Activated CD4-positive, alpha-beta T cell treated with anti-CD3 and anti-CD28 coated beads for 36 hours (primary cell): Measurements from ENCODE around the gene MALAT1. TPM values are rescaled to one million over a fixed set of nuclear protein-coding genes. Genes with fewer than 3 reads are reported as not detected.

Source experiments
- ATAC-seq: fragments of 200-7000 bp; cut with Tn5 transposase; one replicate; pipeline ENCODE4 v1.10.0; 2021; ENCODE audit warnings: mild to moderate bottlenecking, moderate library complexity
- CTCF ChIA-PET: fragments of 350-600 bp; sonication (Branson Sonifier 250); formaldehyde crosslinking; loops from one replicate; lab custom pipeline; 2021; ENCODE audit warnings: antibody characterized with exemption; lab: Charles Lee
- POLR2A ChIA-PET: fragments of 350-600 bp; sonication (Branson Sonifier 250); formaldehyde crosslinking; loops from one replicate; lab custom pipeline; 2021; ENCODE audit warnings: antibody characterized with exemption, inconsistent platforms; lab: Charles Lee
- DNase-seq: peaks from one replicate; pipeline ENCODE4 v3.0.0-alpha.2; 2020
- H3K27ac Mint-ChIP-seq: one replicate; pipeline ENCODE4 v1.8.0; 2021; ENCODE audit warnings: mixed read lengths
- H3K27me3 Mint-ChIP-seq: one replicate; pipeline ENCODE4 v1.8.0; 2021; ENCODE audit warnings: mixed read lengths
- H3K36me3 Mint-ChIP-seq: one replicate; pipeline ENCODE4 v1.8.0; 2021; ENCODE audit warnings: low read depth, mixed read lengths
- H3K4me1 Mint-ChIP-seq: one replicate; pipeline ENCODE4 v1.8.0; 2021; ENCODE audit warnings: mixed read lengths
- H3K4me3 Mint-ChIP-seq: one replicate; pipeline ENCODE4 v1.8.0; 2021; ENCODE audit warnings: mild to moderate bottlenecking, moderate library complexity, mixed read lengths
- H3K9me3 Mint-ChIP-seq: one replicate; pipeline ENCODE4 v1.8.0; 2021; ENCODE audit warnings: low read depth, mixed read lengths
- intact Hi-C, 2 experiments: fragments of 100-400 bp; cut with DNase I in 1 of 2; cut with micrococcal nuclease in 1 of 2; formaldehyde crosslinking; loops; one replicate each; pipeline versions ENCODE4 v1.14.2 to v1.15.1; 2022 to 2024; cut with DNase I, micrococcal nuclease
- total RNA-seq, 2 experiments: library from RNA; stranded (reverse); gene quantifications; one replicate each; pipeline ENCODE4 v1.2.3, GENCODE V29; 2021

The MALAT1 gene
- total RNA-seq, 2 experiments from 2014 or later: 7,016 to 9,748 TPM

DNA sequence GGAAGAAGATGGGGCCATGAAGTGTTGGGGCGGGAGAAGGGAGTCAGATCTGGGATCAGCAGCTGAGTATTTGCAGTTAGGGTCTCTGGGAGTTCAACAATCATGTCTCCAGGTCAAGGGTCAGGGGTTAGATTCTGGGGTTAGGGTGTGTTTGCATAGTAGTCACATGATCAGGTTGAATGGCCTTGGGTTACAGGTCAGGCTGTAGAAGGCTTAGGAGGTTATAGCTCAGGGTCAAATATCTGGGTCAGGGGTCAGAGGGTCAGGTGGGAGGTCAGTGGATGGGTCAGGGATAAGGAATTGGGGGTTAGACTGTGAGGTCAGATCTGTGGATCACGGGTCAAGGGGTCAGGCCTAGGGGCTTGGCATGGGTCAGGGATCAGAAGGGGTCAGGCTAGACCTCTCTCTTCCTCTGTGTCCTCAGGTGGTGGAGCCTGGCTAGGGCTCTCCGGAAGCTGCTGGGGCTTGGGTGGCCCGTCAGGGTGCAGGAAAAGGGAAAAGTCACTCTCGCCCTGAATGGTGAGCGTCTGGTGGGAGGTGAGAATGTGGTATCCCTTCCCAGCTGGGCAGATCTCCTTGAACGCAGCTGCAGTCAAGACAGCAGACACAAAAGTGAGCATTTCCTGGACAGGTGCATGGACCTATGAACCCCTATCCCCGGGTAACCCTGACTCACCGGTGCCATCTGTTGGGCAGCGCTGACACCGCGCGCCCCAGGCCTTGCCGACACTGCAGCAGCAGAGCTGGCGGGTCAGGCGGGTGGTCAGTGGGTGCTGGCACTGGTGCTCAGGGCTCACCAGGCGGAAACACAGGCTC lies 52.9 kb downstream of the MALAT1 start:
- DNase-seq (peak; percentile 79), ATAC-seq (peak; percentile 51)
- no peak overlapping the region for H3K4me3 Mint-ChIP-seq
- H3K27ac Mint-ChIP-seq: peak overlapping the region; percentile 59
- ChIA-PET POLR2A (no interaction called here), CTCF (interaction anchor here (0.5 to 2.3 kb wide), 7 partner anchors 10 to 257 kb away, joined by 3 to 5 read pairs (median 4); partner anchors contain the start of genes EHBP1L1 and SCYL1)
- intact Hi-C loops: loop anchor here in 1 of 2 experiments (5.0 kb wide), 1 partner anchor 1784 kb away; the partner anchor contains the start of gene ZFTA
- peaks cover 23% of the 10 kb centered on the region for H3K36me3 Mint-ChIP-seq
- peaks cover 70% of the 10 kb centered on the region for H3K4me1 Mint-ChIP-seq
- no peaks in the 10 kb centered on the region for H3K27me3 Mint-ChIP-seq
- no peaks in the 10 kb centered on the region for H3K9me3 Mint-ChIP-seq

DNA sequence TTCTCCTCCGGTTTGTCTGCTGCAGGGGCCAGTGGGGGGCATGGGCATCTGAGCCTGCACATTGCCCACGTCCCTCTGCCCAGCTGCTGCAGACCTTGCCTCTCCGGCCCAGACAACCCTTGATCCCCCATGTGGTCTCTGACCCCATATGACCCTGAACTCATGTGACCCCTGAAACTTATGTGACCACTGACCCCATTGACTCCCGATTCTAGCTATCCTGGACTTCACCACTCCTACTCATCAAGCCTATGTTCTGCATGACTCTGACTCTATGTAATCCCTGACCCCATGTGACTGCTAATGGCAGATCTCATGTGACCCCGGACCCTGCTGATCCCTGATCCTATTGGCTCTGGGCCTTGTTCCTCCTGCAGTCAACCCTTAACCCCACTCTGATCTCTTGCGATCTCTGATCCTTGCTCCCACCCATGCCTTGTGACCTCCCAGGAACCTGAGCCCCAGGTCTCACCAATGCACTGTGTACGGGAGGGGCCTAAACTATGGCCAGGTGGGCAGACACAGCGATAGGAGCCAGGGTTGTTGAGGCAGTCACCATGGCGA lies 53.6 kb downstream of the MALAT1 start:
- no peak for DNase-seq
- peak overlapping the region; percentile 1 for H3K27ac Mint-ChIP-seq
- ChIA-PET POLR2A (no interaction called here), CTCF (interaction anchor here (0.5 to 2.3 kb wide), 6 partner anchors 11 to 257 kb away, joined by 3 to 5 read pairs (median 4); partner anchors contain the start of gene SCYL1)
- intact Hi-C loops: loop anchor here in 1 of 2 experiments (5.0 kb wide), 1 partner anchor 1785 kb away; the partner anchor contains the start of gene ZFTA
- no peaks in the 10 kb centered on the region for H3K27me3 Mint-ChIP-seq
- peaks cover 71% of the 10 kb centered on the region for H3K4me1 Mint-ChIP-seq
- H3K36me3 Mint-ChIP-seq: peaks cover 23% of the 10 kb centered on the region
- H3K9me3 Mint-ChIP-seq: no peaks in the 10 kb centered on the region
- ATAC-seq: no peak
- no peak overlapping the region for H3K4me3 Mint-ChIP-seq

DNA sequence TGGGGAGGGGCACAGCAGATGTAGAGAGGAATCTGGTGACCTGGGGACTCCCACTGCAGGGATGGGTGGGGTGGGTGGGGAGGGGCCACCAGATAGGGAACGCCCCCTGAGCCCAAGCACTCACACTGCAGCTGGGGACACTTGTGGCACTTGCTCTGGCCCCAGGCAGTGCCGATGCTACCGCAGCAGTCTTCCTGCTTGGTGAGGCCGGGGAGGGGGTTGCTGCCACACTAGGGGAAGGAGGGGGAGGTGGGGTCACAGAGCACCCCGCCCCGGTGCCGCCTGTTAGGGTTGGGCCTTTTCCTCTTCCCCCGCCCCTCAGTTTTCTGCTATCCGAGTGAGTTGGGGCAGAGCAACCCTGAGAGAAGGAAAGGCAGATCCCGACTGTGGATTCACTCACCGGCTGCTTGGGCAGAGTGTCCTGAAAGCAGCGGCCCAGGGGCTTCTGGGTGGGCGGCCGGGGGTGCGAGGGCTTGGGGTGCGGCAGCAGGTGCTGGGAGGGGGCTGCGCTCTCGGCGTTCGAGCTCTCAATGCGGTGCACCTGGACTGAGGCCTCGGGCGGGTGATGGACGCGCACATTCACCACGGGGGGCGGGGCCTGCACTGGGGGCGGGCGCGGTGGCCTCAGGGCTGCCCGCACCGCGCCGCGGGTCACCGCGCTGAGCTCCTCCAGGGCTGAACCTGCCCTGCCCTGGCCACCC lies 54.6 kb downstream of the MALAT1 start:
- peaks cover 62% of the 10 kb centered on the region for H3K4me1 Mint-ChIP-seq
- no peaks in the 10 kb centered on the region for H3K9me3 Mint-ChIP-seq
- peak; percentile 63 for ATAC-seq
- POLR2A ChIA-PET: no interaction called here
- intact Hi-C loops: loop anchor here (2.0 to 5.0 kb wide), 2 partner anchors 17 to 1786 kb away; partner anchors contain the start of genes ZFTA (in 1 of the 2) and ZNRD2 (in 1 of the 2)
- peak overlapping the region; percentile 34 for H3K4me3 Mint-ChIP-seq
- H3K36me3 Mint-ChIP-seq: peaks cover 18% of the 10 kb centered on the region
- DNase-seq: peak; percentile 87
- H3K27me3 Mint-ChIP-seq: no peaks in the 10 kb centered on the region
- CTCF ChIA-PET: interaction anchor here (2.3 kb wide), 1 partner anchor 12 kb away, joined by 5 read pairs; no protein-coding TSS in a partner anchor
- no peak overlapping the region for H3K27ac Mint-ChIP-seq

DNA sequence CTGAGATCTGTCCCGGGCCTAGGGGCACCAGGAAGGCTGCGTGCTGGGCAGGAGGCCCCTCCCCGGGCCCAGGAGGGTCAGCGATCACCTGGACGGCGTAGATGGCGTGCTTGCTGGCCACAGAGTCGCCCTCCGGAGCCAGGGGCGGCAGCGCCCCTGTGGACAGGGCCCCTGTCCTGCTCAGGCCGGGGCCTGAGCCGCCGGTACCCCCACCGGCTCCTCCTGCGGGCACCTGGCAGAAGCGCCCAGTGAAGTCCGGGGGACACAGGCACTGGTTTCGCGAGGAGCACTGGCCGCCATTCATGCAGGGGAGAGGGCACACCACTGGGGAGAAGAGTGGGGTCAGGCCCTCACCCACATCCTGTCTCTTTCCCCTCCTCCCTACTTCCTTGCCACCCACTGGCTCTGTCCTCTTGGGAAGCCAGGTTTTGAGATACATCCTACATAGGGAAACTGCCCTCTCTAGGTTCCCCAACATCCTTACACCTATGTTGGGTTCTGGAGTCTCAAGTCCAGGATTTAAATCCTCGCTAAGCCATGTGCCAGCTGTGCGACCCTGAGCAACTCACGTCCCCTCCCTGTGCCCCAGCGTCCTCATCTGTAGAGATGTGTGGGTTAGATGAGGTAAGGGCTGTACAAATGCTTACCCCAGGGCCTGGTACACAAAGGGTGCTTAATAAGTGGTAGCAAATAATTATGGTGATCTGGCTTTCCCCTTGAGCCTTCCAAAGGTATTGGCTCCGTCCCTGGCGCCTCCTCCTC lies 55.4 kb downstream of the MALAT1 start:
- Mint-ChIP-seq H3K27ac (peak overlapping the region; percentile 39), H3K36me3 (peaks cover 17% of the 10 kb centered on the region), H3K27me3 (no peaks in the 10 kb centered on the region), H3K4me1 (peaks cover 59% of the 10 kb centered on the region), H3K4me3 (peak overlapping the region; percentile 34), H3K9me3 (no peaks in the 10 kb centered on the region)
- ATAC-seq (no peak), DNase-seq (peak; percentile 21)
- intact Hi-C loops: loop anchor here (2.0 to 5.0 kb wide), 2 partner anchors 17 to 1787 kb away; partner anchors contain the start of genes ZFTA (in 1 of the 2) and ZNRD2 (in 1 of the 2)
- ChIA-PET POLR2A (no interaction called here), CTCF (interaction anchor here (1.2 to 1.4 kb wide), 2 partner anchors 11 to 40 kb away, joined by 4 to 6 read pairs; no protein-coding TSS in a partner anchor)

DNA sequence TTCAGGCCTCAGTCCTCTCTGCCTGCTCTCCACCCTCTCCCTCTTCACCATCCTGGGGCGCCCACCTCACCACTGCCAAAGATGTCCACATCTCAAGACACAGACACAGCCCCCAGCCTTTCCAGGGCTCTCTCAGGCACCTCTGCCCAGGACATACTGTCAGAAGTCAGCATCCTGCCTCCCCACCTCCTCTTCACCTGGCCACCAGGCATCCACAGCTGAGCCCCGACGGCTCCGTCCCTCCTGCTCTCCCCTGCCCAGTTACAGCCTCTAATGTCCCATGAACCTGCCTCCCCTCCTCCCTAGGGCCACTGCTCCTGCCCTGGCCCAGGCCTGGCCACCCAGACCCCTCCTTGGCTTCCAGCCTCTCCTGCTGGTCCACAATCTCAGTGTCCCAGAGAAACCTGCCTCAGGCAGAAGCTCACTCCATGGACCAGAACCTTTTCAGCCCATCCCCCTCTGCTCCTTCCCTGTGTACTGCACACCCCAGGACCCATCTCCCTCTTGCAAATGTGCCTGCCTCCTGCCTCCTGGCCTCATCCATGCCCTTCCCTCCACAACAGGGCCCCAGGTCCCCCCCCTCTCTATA lies 56.1 kb downstream of the MALAT1 start:
- Mint-ChIP-seq H3K36me3 (peaks cover 13% of the 10 kb centered on the region), H3K4me1 (peaks cover 60% of the 10 kb centered on the region), H3K4me3 (peak overlapping the region; percentile 1), H3K27ac (peak overlapping the region; percentile 39), H3K27me3 (no peaks in the 10 kb centered on the region), H3K9me3 (no peaks in the 10 kb centered on the region)
- DNase-seq (peak; percentile 27), ATAC-seq (no peak)
- POLR2A ChIA-PET: interaction anchor here (0.8 kb wide), 1 partner anchor 11 kb away, joined by 4 read pairs; no protein-coding TSS in a partner anchor
- intact Hi-C loops: loop anchor here (2.0 to 5.0 kb wide), 2 partner anchors 16 to 1788 kb away; partner anchors contain the start of genes ZFTA (in 1 of the 2) and ZNRD2 (in 1 of the 2)
- CTCF ChIA-PET: interaction anchor here (0.6 to 1.4 kb wide), 4 partner anchors 11 to 280 kb away, joined by 3 to 6 read pairs (median 4); no protein-coding TSS in a partner anchor

DNA sequence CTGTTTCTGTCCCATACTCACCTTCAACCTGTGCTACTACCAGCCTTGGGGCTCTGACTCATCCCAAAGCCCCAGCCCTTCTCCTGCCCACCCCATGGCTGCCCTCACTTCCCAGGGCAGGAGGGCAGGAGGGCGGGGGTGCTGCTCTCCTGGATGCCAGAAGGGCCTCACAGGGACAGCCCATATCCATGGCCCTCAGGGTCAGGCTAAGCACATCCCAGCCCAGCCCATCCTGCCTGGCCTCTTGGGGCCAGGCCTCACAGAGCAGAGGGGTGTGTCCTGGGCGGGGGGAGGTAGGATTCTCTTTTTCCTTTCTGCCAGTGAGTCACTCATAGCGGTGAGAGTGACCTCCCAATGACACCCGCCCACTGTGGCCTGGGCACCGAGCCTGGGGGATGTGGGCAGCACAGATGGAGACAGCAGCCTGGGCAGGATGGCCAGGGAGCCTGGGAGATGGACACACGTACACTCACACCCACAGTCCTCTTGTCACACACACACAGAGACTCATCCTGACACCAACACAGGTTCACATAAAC lies 56.9 kb downstream of the MALAT1 start:
- ChIA-PET CTCF (interaction anchor here (0.6 to 1.4 kb wide), 4 partner anchors 10 to 280 kb away, joined by 3 to 6 read pairs (median 4); no protein-coding TSS in a partner anchor), POLR2A (interaction anchor here (0.8 kb wide), 1 partner anchor 10 kb away, joined by 4 read pairs; no protein-coding TSS in a partner anchor)
- ATAC-seq (no peak), DNase-seq (peak; percentile 64)
- H3K36me3 Mint-ChIP-seq: peaks cover 11% of the 10 kb centered on the region
- H3K27me3 Mint-ChIP-seq: no peaks in the 10 kb centered on the region
- intact Hi-C loops: loop anchor here in 1 of 2 experiments (2.0 kb wide), 1 partner anchor 15 kb away; the partner anchor contains the start of gene ZNRD2
- H3K27ac Mint-ChIP-seq: peak overlapping the region; percentile 85
- H3K4me3 Mint-ChIP-seq: peak overlapping the region; percentile 77
- no peaks in the 10 kb centered on the region for H3K9me3 Mint-ChIP-seq
- peaks cover 68% of the 10 kb centered on the region for H3K4me1 Mint-ChIP-seq

Other genes with a start within 250 kb of the MALAT1 start
- gene POLA2, start 237.1 kb upstream of the MALAT1 start, total RNA-seq: 10 to 100 TPM; 63.1 to 83.3 TPM
- under 1 TPM; 0.91 to 0.93 TPM for gene CDC42EP2, start 184.2 kb upstream of the MALAT1 start, total RNA-seq
- gene DPF2, start 165.2 kb upstream of the MALAT1 start, total RNA-seq: 10 to 100 TPM; 67.5 to 69.0 TPM
- 1 to 10 TPM in 1 of 2 experiments, under 1 TPM in 1; 0.58 to 1.1 TPM for gene TIGD3, start 144.3 kb upstream of the MALAT1 start, total RNA-seq
- 10 to 100 TPM; 13.2 to 14.3 TPM for gene SLC25A45, start 116.4 kb upstream of the MALAT1 start, total RNA-seq
- gene FRMD8, start 112.4 kb upstream of the MALAT1 start, total RNA-seq: 10 to 100 TPM; 32.7 to 37.5 TPM
- 100 to 1,000 TPM; 435 to 569 TPM for gene NEAT1, start 76.2 kb upstream of the MALAT1 start, total RNA-seq
- 10 to 100 TPM; 66.5 to 78.8 TPM for gene SCYL1, start 26.0 kb downstream of the MALAT1 start, total RNA-seq
- gene LTBP3, start 59.3 kb downstream of the MALAT1 start, total RNA-seq: 10 to 100 TPM; 57.8 to 72.7 TPM
- 10 to 100 TPM; 50.7 to 56.4 TPM for gene ZNRD2, start 71.4 kb downstream of the MALAT1 start, total RNA-seq
- 10 to 100 TPM; 12.8 to 22.7 TPM for gene FAM89B, start 73.5 kb downstream of the MALAT1 start, total RNA-seq
- 10 to 100 TPM; 88.3 to 98.8 TPM for gene EHBP1L1, start 77.0 kb downstream of the MALAT1 start, total RNA-seq
- gene KCNK7, start 96.8 kb downstream of the MALAT1 start, total RNA-seq: under 1 TPM; 0.27 to 0.37 TPM
- gene MAP3K11, start 115.2 kb downstream of the MALAT1 start, total RNA-seq: 10 to 100 TPM; 47.4 to 54.3 TPM
- 10 to 100 TPM; 27.9 to 30.7 TPM for gene PCNX3, start 116.7 kb downstream of the MALAT1 start, total RNA-seq
- 100 to 1,000 TPM; 181 to 202 TPM for gene SIPA1, start 139.1 kb downstream of the MALAT1 start, total RNA-seq
- gene RELA, start 163.9 kb downstream of the MALAT1 start, total RNA-seq: 100 to 1,000 TPM in 1 of 2 experiments, 10 to 100 TPM in 1; 76.9 to 109 TPM
- gene KAT5, start 213.2 kb downstream of the MALAT1 start, total RNA-seq: 10 to 100 TPM; 56.5 to 65.1 TPM
- 10 to 100 TPM; 72.5 to 96.8 TPM for gene RNASEH2C, start 221.8 kb downstream of the MALAT1 start, total RNA-seq